K562 (cell line): ENCODE measurements around the gene GBP7. TPM values are rescaled to one million over a fixed set of nuclear protein-coding genes. Genes with fewer than 3 reads are reported as not detected.

Experiments
- ATAC-seq: fragments of 200-7000 bp; cut with Tn5 transposase; 3 replicates; pipeline ENCODE4 v1.9.1; 2020; ENCODE audit warnings: moderate library complexity
- BruUV-seq: library from RNA; stranded (reverse); fragments of 400-500 nt; replicated peaks from 2 replicates; lab custom pipeline; 2021; lab: Mats Ljungman, UMichigan
- CTCF ChIA-PET: fragments of 300-600 bp; formaldehyde crosslinking; extraction: SDS; loops from one replicate; lab custom pipeline; 2021; ENCODE audit warnings: low intra/inter-chr PET ratio; lab: Yijun Ruan, JAX
- POLR2A ChIA-PET: fragments of 300-600, 350-650 bp; sonication (Branson Sonifier 250); formaldehyde crosslinking; extraction: SDS; loops from one replicate; lab custom pipeline; 2021; ENCODE audit warnings: antibody characterized with exemption, inconsistent platforms; lab: Yijun Ruan, JAX
- DNase-seq, 4 experiments: peaks; one replicate each; pipeline versions ENCODE4 v3.0.0 to v3.0.0-alpha.2; 2011 to 2018; ENCODE audit warnings: low spot score in 3 of 4, mixed read lengths in 3 of 4; ENCODE audit errors: extremely low read depth in 1 of 4
- FAIRE-seq: peaks from 2 replicates; lab custom pipeline; 2011; peaks lifted over from hg19 to GRCh38; lab: Jason Lieb, UNC
- H2AFZ ChIP-seq: 2 replicates; pipeline ENCODE4 v1.6.0; 2011; ENCODE audit warnings: low read depth, low read length, control low read depth, inconsistent platforms
- H3K27ac ChIP-seq: fragments of 200-600 bp; 3 replicates; pipeline ENCODE4 v1.8.0; 2011; ENCODE audit warnings: low read depth, mild to moderate bottlenecking, control low read depth, inconsistent platforms, low read length, moderate library complexity, mixed read lengths; ENCODE audit errors: extremely low read depth
- H3K27me3 ChIP-seq, 2 experiments: fragments of 300-600 bp in 1 of 2; 2 replicates in 1 of 2; 3 replicates in 1 of 2; pipeline versions ENCODE4 v1.6.0 to v1.8.0; 2011; ENCODE audit warnings: inconsistent platforms in 2 of 2, low read length in 2 of 2, mild to moderate bottlenecking in 1 of 2, mixed read lengths in 1 of 2, moderate library complexity in 1 of 2; ENCODE audit not compliant: control insufficient read depth in 2 of 2, insufficient read depth in 2 of 2
- H3K36me3 ChIP-seq: fragments of 300-600 bp; 3 replicates; pipeline ENCODE4 v1.8.0; 2011; ENCODE audit warnings: mild to moderate bottlenecking, low read length, inconsistent platforms; ENCODE audit not compliant: control insufficient read depth, insufficient read depth
- H3K4me1 ChIP-seq, 2 experiments: fragments of 200-600 bp in 1 of 2; replicated peaks in 1 of 2; 2 replicates in 1 of 2; 3 replicates in 1 of 2; pipeline versions ENCODE4 v1.5.1 to v1.8.0; 2011; ENCODE audit warnings: inconsistent platforms in 2 of 2, low read length in 2 of 2, mild to moderate bottlenecking in 1 of 2, mixed read lengths in 1 of 2, moderate library complexity in 1 of 2; ENCODE audit not compliant: control insufficient read depth in 2 of 2, insufficient read depth in 2 of 2
- H3K4me2 ChIP-seq: 2 replicates; pipeline ENCODE4 v1.6.1; 2011; ENCODE audit warnings: low read length, control low read depth, inconsistent platforms, mixed read lengths; ENCODE audit not compliant: insufficient read depth
- H3K4me3 ChIP-seq: fragments of 200-600 bp; sonication (generic), shearing (Covaris generic); 2 replicates; pipeline ENCODE4 v1.5.1; 2016; ENCODE audit warnings: control low read depth, inconsistent platforms
- H3K79me2 ChIP-seq: fragments of 200-600 bp; 3 replicates; pipeline ENCODE4 v1.8.0; 2011; ENCODE audit warnings: low read length, inconsistent platforms; ENCODE audit not compliant: control insufficient read depth, insufficient read depth
- H3K9ac ChIP-seq, 2 experiments: 2 replicates each; pipeline versions ENCODE4 v1.6.0 to v1.6.1; 2011; ENCODE audit warnings: low read depth in 2 of 2, low read length in 2 of 2, control low read depth in 1 of 2, inconsistent platforms in 1 of 2, mild to moderate bottlenecking in 1 of 2, mixed read lengths in 1 of 2; ENCODE audit not compliant: insufficient read depth in 1 of 2
- H3K9me1 ChIP-seq: one replicate; pipeline ENCODE4 v1.6.0; 2011; ENCODE audit warnings: inconsistent platforms, mild to moderate bottlenecking, low read length, moderate library complexity; ENCODE audit not compliant: control insufficient read depth, insufficient read depth
- H3K9me3 ChIP-seq: replicated peaks from 2 replicates; pipeline ENCODE4 v1.5.1; 2011; ENCODE audit warnings: low read depth, low read length, inconsistent platforms; ENCODE audit not compliant: control insufficient read depth, insufficient read depth
- H4K20me1 ChIP-seq: replicated peaks from 2 replicates; pipeline ENCODE4 v1.6.1; 2011; ENCODE audit warnings: low read length, inconsistent platforms, mixed read lengths; ENCODE audit not compliant: control insufficient read depth, insufficient read depth
- ATF6 ChIP-seq: sonication (generic); formaldehyde crosslinking; IDR thresholded peaks from 2 replicates; pipeline ENCODE4 v1.4.0; 2020; ENCODE audit warnings: mild to moderate bottlenecking, missing genetic modification reagents
- BMI1 ChIP-seq: fragments of 150-350 bp; IDR thresholded peaks from 2 replicates; pipeline ENCODE4 v1.6.1; 2014; ENCODE audit warnings: low read length
- FOXJ3 ChIP-seq: sonication (generic); formaldehyde crosslinking; IDR thresholded peaks from 2 replicates; pipeline ENCODE4 v1.4.0; 2020; ENCODE audit warnings: mild to moderate bottlenecking, missing genetic modification reagents
- FOXK2 ChIP-seq, 2 experiments: fragments of 450-650 bp; IDR thresholded peaks in 1 of 2; conservative IDR thresholded peaks in 1 of 2; 2 replicates each; pipeline ENCODE4 v1.6.1; 2016; ENCODE audit warnings: low read depth in 2 of 2, mild to moderate bottlenecking in 1 of 2
- HIVEP1 ChIP-seq: fragments of 250-450 bp; sonication (Bioruptor Pico); IDR thresholded peaks from 2 replicates; pipeline ENCODE4 v1.4.0; 2020; ENCODE audit warnings: mild to moderate bottlenecking
- HOMEZ ChIP-seq: fragments of 250-450 bp; sonication (Bioruptor Pico); IDR thresholded peaks from 2 replicates; pipeline ENCODE4 v1.4.0; 2020; ENCODE audit warnings: mild to moderate bottlenecking, moderate library complexity
- MIER1 ChIP-seq: fragments of 450-650 bp; IDR thresholded peaks from 2 replicates; pipeline ENCODE4 v1.6.1; 2016; ENCODE audit warnings: antibody characterized with exemption, mild to moderate bottlenecking, low read depth
- PHF8 ChIP-seq: fragments of 200-600 bp; sonication (generic); IDR thresholded peaks from 2 replicates; pipeline ENCODE4 v1.6.1; 2012; ENCODE audit warnings: mixed run types, mild to moderate bottlenecking, inconsistent platforms, low read length, moderate library complexity, borderline replicate concordance
- RHOXF2B ChIP-seq: fragments of 250-450 bp; sonication (Bioruptor Pico); conservative IDR thresholded peaks from 2 replicates; pipeline ENCODE4 v1.5.1; 2021
- SNAPC5 ChIP-seq: fragments of 250-450 bp; sonication (Bioruptor Pico); IDR thresholded peaks from 2 replicates; pipeline ENCODE4 v1.8.0; 2021; ENCODE audit warnings: moderate library complexity, mild to moderate bottlenecking, inconsistent platforms
- TSC22D4 ChIP-seq: fragments of 450-650 bp; IDR thresholded peaks from 2 replicates; pipeline ENCODE4 v1.6.1; 2016; ENCODE audit warnings: missing genetic modification characterization, missing biosample characterization, control low read depth
- TSHZ1 ChIP-seq: fragments of 250-450 bp; sonication (Bioruptor Pico); IDR thresholded peaks from 2 replicates; pipeline ENCODE4 v1.4.0; 2020; ENCODE audit warnings: mild to moderate bottlenecking, moderate library complexity
- ZNF263 ChIP-seq: sonication (generic); formaldehyde crosslinking; IDR thresholded peaks from 2 replicates; pipeline ENCODE4 v1.8.0; 2022; ENCODE audit warnings: mild to moderate bottlenecking, missing genetic modification reagents, borderline replicate concordance
- ZNF583 ChIP-seq: fragments of 250-450 bp; sonication (Bioruptor Pico); IDR thresholded peaks from 2 replicates; pipeline ENCODE4 v1.4.0; 2020
- WGBS: fragments of 100-300 bp; shearing (Covaris generic); methylation state at CpG from one replicate; pipeline ENCODE4 v1.1.6; 2016; ENCODE audit warnings: low coverage, mixed read lengths; ENCODE audit not compliant: insufficient coverage; ENCODE audit errors: missing lambda C conversion rate; 5-methylcytosine and 5-hydroxymethylcytosine counted together
- in situ Hi-C: fragments of 300-500 bp; cut with MboI; formaldehyde crosslinking; loops from 4 replicates; pipeline ENCODE4 v1.15.0; 2018; ENCODE audit warnings: inconsistent platforms, mixed read lengths
- intact Hi-C: fragments of 100-400 bp; cut with micrococcal nuclease; formaldehyde crosslinking; loops from 2 replicates; pipeline ENCODE4 v1.14.2; 2022
- polyA plus RNA-seq, 8 experiments: library from polyadenylated mRNA; depleted of rRNA in 4 of 8; stranded (reverse) in 5 of 8; unstranded in 3 of 8; fragments of >200 nt; fragmentation: Nextera tagmentation in 2 of 8; fragmentation: Illumina TruSeq in 1 of 8; extraction: Ambion mirVana in 2 of 8; extraction: Trizol in 1 of 8; gene quantifications; 2 replicates each; pipeline versions ENCODE4 v1.2.1 to v1.2.3, GENCODE V29; 2011 to 2014; ENCODE audit warnings: inconsistent platforms in 1 of 8, missing spikeins in 1 of 8
- total RNA-seq, 7 experiments: library from RNA; depleted of rRNA in 6 of 7; stranded (reverse); fragments of >200 nt in 6 of 7; fragmentation: Illumina TruSeq in 2 of 7; extraction: Trizol in 2 of 7; gene quantifications; 2 replicates each; pipeline versions ENCODE4 v1.2.1 to v1.2.3, GENCODE V29; 2011 to 2021; ENCODE audit warnings: low replicate concordance in 1 of 7

Gene GBP7
- total and polyA plus RNA-seq, 9 of the 15 experiments (the other 6 are each of a cell fraction or from before 2014, with no cell fraction given) = 0.03 TPM; not detected in 8

- no peak for TF ChIP-seq PHF8
- no peak for TF ChIP-seq RHOXF2B (CRISPR knock-in tag)
- TF ChIP-seq ZNF583 = no peak
Observed at GRCh38 chr1:89167590-89168230, 8.1 kb downstream of the GBP7 start (continued).

- CTCF ChIA-PET = no interaction called here
Observed at GRCh38 chr1:89166705-89167104, 9.1 kb downstream of the GBP7 start.

More at GRCh38 chr1:89166705-89167104, 9.1 kb downstream of the GBP7 start:
- Histone ChIP-seq H3K79me2 (no peaks in the 10 kb centered on the region), H3K4me3 (no peak overlapping the region), H3K9me3 (no peaks in the 10 kb centered on the region), H3K4me2 (no peak overlapping the region), H3K36me3 (no peaks in the 10 kb centered on the region), H3K27me3 (no peaks in the 10 kb centered on the region), H3K9ac (no peak overlapping the region), H4K20me1 (no peaks in the 10 kb centered on the region), H3K4me1 (no peaks in the 10 kb centered on the region), H3K9me1 (no peaks in the 10 kb centered on the region), H3K27ac (no peak overlapping the region), H2AFZ (no peak overlapping the region)
- in situ Hi-C loops (no loop called here), intact Hi-C loops (no loop called here)
- no TSS peak for BruUV-seq
- TF ChIP-seq HIVEP1 (CRISPR knock-in tag) = no peak
- no peak for TF ChIP-seq BMI1
- TF ChIP-seq SNAPC5 (CRISPR knock-in tag) = no peak
- TF ChIP-seq TSC22D4 (tag) = no peak
- TF ChIP-seq MIER1 = no peak
- no peak for TF ChIP-seq FOXK2 (conservative IDR thresholded peaks at IDR 0.05 in 1 of 2, IDR thresholded peaks at IDR 0.05 in 1 of 2; ENCODE audit: low read depth in 2 of 2)
- no peak for TF ChIP-seq TSHZ1 (CRISPR knock-in tag)
- TF ChIP-seq ATF6 (CRISPR knock-in tag) = no peak
- TF ChIP-seq FOXJ3 (CRISPR knock-in tag) = no peak
- TF ChIP-seq ZNF263 (CRISPR knock-in tag) = no peak
- no peak for TF ChIP-seq HOMEZ (CRISPR knock-in tag)
- WGBS = 0% methylated on average over 1 of the region's 1 CpG
- POLR2A ChIA-PET = no interaction called here
- no peak for ATAC-seq
- no peak for FAIRE-seq
- no peak for DNase-seq
